MG63 (cell line): ENCODE measurements around the gene ADAMTS17. TPM values are rescaled to one million over a fixed set of nuclear protein-coding genes. Genes with fewer than 3 reads are reported as not detected.
"Not testable (repeated sequence)": the region's sequence is repeated elsewhere in the genome, so short reads cannot be mapped to it uniquely, and the experiment has no call there.

Source experiments
- DNase-seq: peaks from one replicate; pipeline ENCODE4 v3.0.0-alpha.2; 2020
- H3K27me3 ChIP-seq: fragments of 250-450 bp; sonication (Bioruptor Pico); 2 replicates; pipeline ENCODE4 v1.5.1; 2020; ENCODE audit warnings: mild to moderate bottlenecking, moderate library complexity
- H3K36me3 ChIP-seq: fragments of 250-450 bp; sonication (Bioruptor Pico); 2 replicates; pipeline ENCODE4 v1.5.1; 2020; ENCODE audit warnings: mild to moderate bottlenecking, moderate library complexity
- H3K4me3 ChIP-seq: fragments of 250-450 bp; sonication (Bioruptor Pico); 2 replicates; pipeline ENCODE4 v1.5.1; 2020; ENCODE audit warnings: mild to moderate bottlenecking, moderate library complexity
- H3K9me3 ChIP-seq: fragments of 250-450 bp; sonication (Bioruptor Pico); 2 replicates; pipeline ENCODE4 v1.5.1; 2020; ENCODE audit warnings: mild to moderate bottlenecking, moderate library complexity
- total RNA-seq: library from RNA; depleted of rRNA; stranded (reverse); fragments of >200 nt; shearing (Covaris generic); gene quantifications from 2 replicates; pipeline ENCODE4 v1.2.3, GENCODE V29; 2014; ENCODE audit warnings: low replicate concordance

ADAMTS17 gene
- total RNA-seq, 1 experiment from 2014 or later: 3.8 TPM

DNA sequence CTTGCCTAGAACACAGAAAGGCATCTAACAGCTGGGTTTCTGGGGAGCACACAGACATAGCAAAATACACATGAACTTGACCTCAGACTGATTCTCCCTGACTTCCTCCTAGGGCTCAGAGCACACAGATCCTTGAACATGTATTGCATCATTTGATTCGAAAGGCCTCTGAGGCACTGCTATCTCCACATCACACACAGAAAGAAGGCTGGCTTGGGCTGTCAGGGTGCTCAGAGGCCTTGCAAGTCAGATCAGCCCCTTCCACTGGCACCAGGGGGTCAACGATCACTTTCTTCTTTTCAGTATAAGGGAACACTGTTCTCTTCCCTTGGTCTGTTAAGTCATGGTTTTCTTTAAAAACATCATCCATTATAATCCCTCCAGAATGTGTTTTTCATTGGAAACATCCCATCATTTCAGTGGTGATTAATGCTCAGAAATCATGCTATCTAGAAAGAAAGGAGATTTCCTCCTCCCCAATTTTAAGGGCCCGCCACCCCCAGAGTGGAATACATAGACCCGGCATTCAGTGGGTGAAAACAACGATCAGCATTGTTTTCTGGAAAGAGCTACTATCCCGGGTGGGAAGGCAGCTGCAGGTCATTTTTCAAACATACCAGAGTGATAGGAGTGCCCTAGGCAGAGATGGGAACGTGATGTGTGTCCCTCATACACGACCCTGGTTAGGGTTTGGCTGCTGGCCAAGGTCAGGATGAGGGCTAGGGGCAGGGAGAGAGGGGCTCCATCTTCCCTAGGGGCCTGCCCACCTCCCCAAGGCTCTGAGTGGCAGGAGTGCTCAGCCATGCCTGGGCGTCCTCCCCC lies 355.3 kb downstream of the ADAMTS17 start:
- DNase-seq: no peak
- Histone ChIP-seq H3K36me3 (no peaks in the 10 kb centered on the region), H3K27me3 (no peaks in the 10 kb centered on the region), H3K9me3 (no peaks in the 10 kb centered on the region), H3K4me3 (no peak overlapping the region)

DNA sequence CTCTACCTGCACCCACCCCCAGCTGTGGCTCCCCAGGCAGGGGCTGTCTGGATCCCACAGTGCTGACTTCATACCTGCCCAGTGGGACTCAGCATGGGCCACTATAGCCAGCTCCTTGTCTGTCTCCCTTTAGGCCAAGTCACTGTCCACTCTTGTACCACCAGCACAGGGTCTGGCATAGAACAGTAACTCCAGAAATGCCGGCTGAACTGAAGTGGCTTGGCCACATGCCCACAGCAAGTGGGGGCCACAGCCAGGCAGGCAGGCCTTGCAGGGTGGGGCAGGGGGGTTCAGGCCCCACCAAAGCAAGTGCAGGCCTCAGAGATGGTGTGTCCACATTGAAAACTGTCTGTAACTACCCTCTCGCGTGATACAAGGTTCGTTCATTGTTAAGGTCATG lies 355.9 kb downstream of the ADAMTS17 start:
- Histone ChIP-seq H3K4me3 (no peak overlapping the region), H3K36me3 (no peaks in the 10 kb centered on the region), H3K9me3 (no peaks in the 10 kb centered on the region), H3K27me3 (no peaks in the 10 kb centered on the region)
- no peak for DNase-seq

DNA sequence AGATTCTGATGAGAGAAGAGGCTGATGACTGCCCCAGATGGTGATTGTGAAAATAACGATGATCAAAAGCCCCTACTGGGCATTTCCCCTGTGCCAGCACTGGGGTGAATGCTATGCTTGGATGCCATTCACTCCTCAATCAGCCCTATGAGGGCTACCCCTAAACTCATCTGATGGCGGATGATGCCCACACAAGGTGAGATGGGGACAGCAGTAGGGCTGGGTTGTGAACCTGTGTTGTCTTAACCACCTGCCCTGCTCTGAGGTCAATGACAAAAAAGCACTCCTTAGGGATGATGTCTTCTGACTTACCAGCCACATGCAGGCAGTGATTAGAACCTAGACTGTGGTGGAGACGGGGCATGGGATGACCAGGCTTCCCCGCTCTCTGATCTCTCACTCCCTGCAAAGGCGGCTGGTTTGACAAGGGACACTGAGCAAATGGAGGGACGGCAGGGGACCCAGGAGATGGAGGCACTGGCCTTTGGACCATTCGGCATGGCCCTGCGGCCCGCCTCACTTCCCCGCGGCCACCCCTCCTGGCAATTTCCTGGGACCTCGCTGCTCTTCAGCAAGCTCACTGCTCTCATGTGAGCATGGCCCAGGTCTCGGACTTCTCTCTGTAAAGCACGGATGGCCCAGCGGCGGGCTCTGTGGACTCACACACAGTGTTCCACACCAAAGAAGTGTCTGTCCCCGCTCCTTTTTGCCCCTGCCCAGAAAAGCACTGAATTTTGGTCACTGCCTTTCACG lies 357.1 kb downstream of the ADAMTS17 start:
- Histone ChIP-seq H3K4me3 (no peak overlapping the region), H3K27me3 (no peaks in the 10 kb centered on the region), H3K36me3 (no peaks in the 10 kb centered on the region), H3K9me3 (no peaks in the 10 kb centered on the region)
- DNase-seq: no peak

DNA sequence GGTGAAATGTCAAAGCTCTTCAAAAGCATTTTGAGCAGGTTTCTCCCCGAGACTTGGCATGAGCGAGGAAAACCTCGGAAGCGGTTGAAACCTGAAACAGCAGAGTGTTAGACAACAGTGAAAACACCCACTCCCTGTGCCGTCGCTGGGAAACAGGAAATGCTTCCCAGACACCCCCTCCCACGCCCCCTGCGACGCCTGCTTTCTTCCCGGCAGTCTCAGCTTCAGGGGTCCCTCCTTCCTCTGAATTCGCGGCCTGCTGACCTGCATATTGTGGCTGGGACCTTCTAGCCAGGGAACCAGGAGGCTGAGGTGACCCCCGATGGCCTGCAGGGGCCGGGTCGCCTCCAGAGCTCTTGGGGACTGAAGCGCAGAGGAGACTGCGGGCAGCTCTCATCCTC lies 357.9 kb downstream of the ADAMTS17 start:
- Histone ChIP-seq H3K36me3 (no peaks in the 10 kb centered on the region), H3K27me3 (no peaks in the 10 kb centered on the region), H3K9me3 (no peaks in the 10 kb centered on the region), H3K4me3 (no peak overlapping the region)
- no peak for DNase-seq

- Histone ChIP-seq H3K4me3 (no peak overlapping the region), H3K9me3 (no peaks in the 10 kb centered on the region)
- no peak for DNase-seq
These were observed 358.4 kb downstream of the ADAMTS17 start for GRCh38 chr15:99983171-99983885.

GRCh38 chr15:99982662-99983061 lies 359.1 kb downstream of the ADAMTS17 start:
- Histone ChIP-seq H3K36me3 (no peaks in the 10 kb centered on the region), H3K27me3 (no peaks in the 10 kb centered on the region), H3K4me3 (no peak overlapping the region), H3K9me3 (no peaks in the 10 kb centered on the region)
- no peak for DNase-seq

More at GRCh38 chr15:99983171-99983885, 358.4 kb downstream of the ADAMTS17 start:
- Histone ChIP-seq H3K27me3 (no peaks in the 10 kb centered on the region), H3K36me3 (no peaks in the 10 kb centered on the region)

- DNase-seq: no peak
- no peaks in the 10 kb centered on the region for H3K27me3 ChIP-seq
- H3K4me3 ChIP-seq: no peak overlapping the region
- H3K9me3 ChIP-seq: no peaks in the 10 kb centered on the region
- H3K36me3 ChIP-seq: no peaks in the 10 kb centered on the region
These were observed 359.7 kb downstream of the ADAMTS17 start for GRCh38 chr15:99981839-99982658.

DNA sequence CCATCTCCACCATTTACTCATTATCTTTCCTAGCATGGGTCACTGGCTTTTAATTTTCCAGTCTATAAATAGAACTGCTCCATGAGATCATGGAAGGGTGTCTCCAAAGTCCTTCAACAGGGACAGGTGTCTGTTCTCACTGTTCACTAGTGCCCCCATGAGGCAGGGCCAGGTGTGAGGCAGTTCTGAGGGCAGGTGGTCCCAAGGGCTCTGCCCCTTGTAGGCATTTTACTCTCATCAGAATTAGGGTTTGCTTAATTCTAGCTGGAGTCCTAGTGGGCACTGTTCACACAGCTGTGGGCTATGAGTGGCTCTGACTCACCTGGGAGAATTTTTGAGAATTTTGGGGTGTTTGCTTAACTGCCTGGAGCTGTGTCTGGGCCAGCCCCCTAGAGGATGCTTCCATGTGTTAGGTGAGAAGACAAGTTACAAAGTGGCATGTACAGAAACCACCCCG lies 360.6 kb downstream of the ADAMTS17 start:
- H3K4me3 ChIP-seq: no peak overlapping the region
- H3K36me3 ChIP-seq: no peaks in the 10 kb centered on the region
- no peaks in the 10 kb centered on the region for H3K9me3 ChIP-seq
- DNase-seq: no peak
- H3K27me3 ChIP-seq: no peaks in the 10 kb centered on the region

DNA sequence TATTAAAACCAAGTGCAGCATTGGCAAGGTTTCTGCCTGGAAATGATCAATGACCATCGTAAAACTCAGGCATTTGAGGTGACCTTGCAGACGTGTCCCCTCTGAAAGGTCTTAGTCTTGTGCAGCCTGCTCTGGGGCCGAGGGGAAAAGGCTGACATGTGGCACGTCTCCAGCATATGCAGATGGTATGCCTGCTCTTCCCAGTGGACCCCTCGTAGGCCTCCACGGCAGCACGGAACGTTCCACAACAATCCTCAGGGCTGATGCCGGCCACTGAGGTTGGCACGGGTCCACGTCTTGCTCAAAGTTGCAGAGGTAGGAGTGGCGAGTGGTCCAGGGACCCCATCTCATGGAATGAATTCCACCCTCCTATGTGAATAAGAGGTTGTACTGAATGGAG lies 361.0 kb downstream of the ADAMTS17 start:
- no peak for DNase-seq

DNA sequence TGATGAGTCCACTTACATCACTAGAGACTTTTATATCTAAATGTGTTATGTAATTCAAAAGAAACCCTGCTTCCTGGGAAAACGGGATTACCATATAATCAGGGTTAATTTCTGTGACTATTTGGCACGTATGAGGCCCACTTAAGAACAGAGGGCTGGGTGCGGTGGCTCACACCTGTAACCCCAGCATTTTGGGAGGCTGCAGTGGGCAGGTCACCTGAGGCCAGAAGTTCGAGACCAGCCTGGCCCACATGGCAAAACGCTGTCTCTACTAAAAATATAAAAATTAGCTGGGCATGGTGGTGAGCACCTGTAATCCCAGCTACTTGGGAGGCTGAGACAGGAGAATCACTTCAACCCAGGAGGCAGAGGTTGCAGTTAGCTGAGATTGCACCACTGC lies 361.9 kb downstream of the ADAMTS17 start:
- not testable (repeated sequence) for H3K4me3 ChIP-seq, H3K36me3 ChIP-seq, H3K9me3 ChIP-seq, DNase-seq, H3K27me3 ChIP-seq

More for the DNA sequence above, 361.0 kb downstream of the ADAMTS17 start:
- Histone ChIP-seq H3K27me3 (no peaks in the 10 kb centered on the region), H3K9me3 (no peaks in the 10 kb centered on the region), H3K36me3 (no peaks in the 10 kb centered on the region), H3K4me3 (no peak overlapping the region)

DNA sequence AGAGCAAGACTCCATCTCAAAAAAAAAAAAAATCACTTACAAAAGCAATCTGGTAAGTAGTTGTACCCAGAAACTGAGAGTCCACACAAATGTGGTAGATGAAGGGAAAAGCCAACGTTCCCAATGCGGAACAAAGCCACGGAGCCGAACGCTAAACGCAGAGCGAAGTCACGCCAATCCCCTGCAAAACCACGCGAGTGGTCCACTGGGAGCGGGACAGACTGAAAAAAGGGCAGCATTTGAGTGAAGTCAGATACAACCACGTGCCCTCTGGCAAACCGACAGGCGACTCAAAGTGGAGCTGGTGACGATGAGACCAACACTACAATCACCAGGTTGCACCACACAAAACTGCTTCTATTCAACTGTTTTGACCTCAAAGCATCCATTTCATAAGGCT lies 362.4 kb downstream of the ADAMTS17 start:
- Histone ChIP-seq H3K4me3 (no peak overlapping the region), H3K9me3 (no peaks in the 10 kb centered on the region), H3K36me3 (no peaks in the 10 kb centered on the region), H3K27me3 (no peaks in the 10 kb centered on the region)
- no peak for DNase-seq

GRCh38 chr15:99978426-99978825 lies 363.3 kb downstream of the ADAMTS17 start:
- H3K9me3 ChIP-seq: no peaks in the 10 kb centered on the region
- DNase-seq: no peak

GRCh38 chr15:99977929-99978328 lies 363.8 kb downstream of the ADAMTS17 start:
- no peaks in the 10 kb centered on the region for H3K27me3 ChIP-seq
- H3K36me3 ChIP-seq: no peaks in the 10 kb centered on the region
- DNase-seq: no peak
- no peak overlapping the region for H3K4me3 ChIP-seq
- no peaks in the 10 kb centered on the region for H3K9me3 ChIP-seq

More at GRCh38 chr15:99978426-99978825, 363.3 kb downstream of the ADAMTS17 start:
- no peak overlapping the region for H3K4me3 ChIP-seq
- no peaks in the 10 kb centered on the region for H3K27me3 ChIP-seq
- no peaks in the 10 kb centered on the region for H3K36me3 ChIP-seq

GRCh38 chr15:99976811-99977271 lies 364.9 kb downstream of the ADAMTS17 start:
- DNase-seq: peak; percentile 80
- H3K4me3 ChIP-seq: no peak overlapping the region
- no peaks in the 10 kb centered on the region for H3K27me3 ChIP-seq
- no peaks in the 10 kb centered on the region for H3K36me3 ChIP-seq
- H3K9me3 ChIP-seq: no peaks in the 10 kb centered on the region

DNA sequence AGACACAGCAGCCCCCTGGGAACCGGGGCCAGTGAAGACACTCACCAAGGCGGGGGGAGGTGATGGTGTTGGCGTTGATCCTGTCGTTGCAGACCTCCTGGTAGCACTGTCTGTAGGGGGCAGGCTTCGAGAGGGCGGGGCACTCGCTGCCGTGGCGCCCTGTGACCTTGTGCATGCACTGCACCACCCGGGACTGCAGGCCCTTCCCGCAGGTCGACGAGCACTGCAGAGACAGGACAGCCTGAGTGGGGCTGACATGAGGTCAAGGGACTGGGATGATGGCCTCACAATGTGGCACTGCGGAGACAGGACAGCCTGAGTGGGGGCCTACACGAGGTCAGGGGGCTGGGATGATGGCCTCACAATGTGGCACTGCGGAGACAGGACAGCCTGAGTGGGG lies 365.8 kb downstream of the ADAMTS17 start:
- no peak for DNase-seq
- H3K9me3 ChIP-seq: no peaks in the 10 kb centered on the region

DNA sequence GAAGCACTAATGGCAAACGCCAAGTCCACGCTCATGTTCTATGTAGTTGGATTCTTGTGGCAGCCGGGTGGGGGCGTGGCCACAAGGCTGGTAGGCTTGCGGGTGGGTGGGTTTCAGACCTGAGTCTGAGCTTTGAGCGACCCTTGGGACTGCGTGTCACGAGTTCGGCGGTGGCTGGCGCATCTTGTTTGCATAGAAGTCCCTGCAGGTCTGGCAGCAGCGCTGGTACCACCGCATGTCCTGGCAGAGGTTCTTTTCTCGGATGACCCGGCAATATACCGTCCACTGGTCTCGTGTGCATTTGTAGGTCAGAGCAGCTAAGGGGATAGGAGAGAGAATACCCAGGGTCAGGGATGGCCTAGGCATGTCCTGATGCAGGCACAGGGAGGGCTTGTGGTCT lies 367.5 kb downstream of the ADAMTS17 start:
- no peak for DNase-seq
- Histone ChIP-seq H3K9me3 (no peaks in the 10 kb centered on the region), H3K36me3 (no peaks in the 10 kb centered on the region), H3K27me3 (no peaks in the 10 kb centered on the region), H3K4me3 (no peak overlapping the region)

More for the DNA sequence above, 365.8 kb downstream of the ADAMTS17 start:
- H3K4me3 ChIP-seq: no peak overlapping the region
- H3K36me3 ChIP-seq: no peaks in the 10 kb centered on the region
- H3K27me3 ChIP-seq: no peaks in the 10 kb centered on the region
